Embryonic facial prominence (tissue), 1 donor: ENCODE data around the gene RASGRP1.

Source experiments
- DNase-seq: peaks from one replicate; pipeline ENCODE4 v3.0.0-alpha.2; 2016; ENCODE audit errors: extremely low spot score

Gene RASGRP1

GRCh38 chr15:38504680-38505467 is 59.7 kb downstream of the RASGRP1 start:
- no peak for DNase-seq

- no peak for DNase-seq
Observed at GRCh38 chr15:38503496-38503895, 61.1 kb downstream of the RASGRP1 start.

GRCh38 chr15:38499651-38500050 is 65.0 kb downstream of the RASGRP1 start:
- DNase-seq: no peak

- no peak for DNase-seq
Observed at GRCh38 chr15:38496151-38496550, 68.5 kb downstream of the RASGRP1 start.

- DNase-seq: no peak
Observed at GRCh38 chr15:38490242-38490922, 74.2 kb downstream of the RASGRP1 start.

GRCh38 chr15:38487378-38487777 is 77.2 kb downstream of the RASGRP1 start:
- no peak for DNase-seq

GRCh38 chr15:38486936-38487335 is 77.7 kb downstream of the RASGRP1 start:
- DNase-seq: no peak

GRCh38 chr15:38482572-38482971 is 82.0 kb downstream of the RASGRP1 start:
- no peak for DNase-seq

- DNase-seq: no peak
Observed at GRCh38 chr15:38481761-38482160, 82.9 kb downstream of the RASGRP1 start.

- DNase-seq: no peak
Observed at GRCh38 chr15:38481113-38481512, 83.5 kb downstream of the RASGRP1 start.

- no peak for DNase-seq
Observed at GRCh38 chr15:38479756-38480155, 84.9 kb downstream of the RASGRP1 start.

GRCh38 chr15:38479266-38479665 is 85.3 kb downstream of the RASGRP1 start:
- no peak for DNase-seq

GRCh38 chr15:38477637-38478036 is 87.0 kb downstream of the RASGRP1 start:
- DNase-seq: no peak

- no peak for DNase-seq
Observed at GRCh38 chr15:38476120-38476519, 88.5 kb downstream of the RASGRP1 start.

- DNase-seq: no peak
Observed at GRCh38 chr15:38475361-38475760, 89.3 kb downstream of the RASGRP1 start.

- peak; percentile 42 for DNase-seq
Observed at GRCh38 chr15:38474155-38474757, 90.4 kb downstream of the RASGRP1 start.

- no peak for DNase-seq
Observed at GRCh38 chr15:38471974-38472373, 92.6 kb downstream of the RASGRP1 start.

- no peak for DNase-seq
Observed at GRCh38 chr15:38470816-38471215, 93.8 kb downstream of the RASGRP1 start.

- DNase-seq: no peak
Observed at GRCh38 chr15:38464675-38465074, 99.9 kb downstream of the RASGRP1 start.

GRCh38 chr15:38463893-38464292 is 100.7 kb downstream of the RASGRP1 start:
- DNase-seq: no peak

GRCh38 chr15:38461066-38461833 is 103.4 kb downstream of the RASGRP1 start:
- no peak for DNase-seq

GRCh38 chr15:38460543-38460942 is 104.1 kb downstream of the RASGRP1 start:
- no peak for DNase-seq
